DOHH2 (cell line): Measurements from ENCODE around the gene COTL1.

Source experiments
- H3F3A ChIP-seq: fragments of 200-600 bp; sonication (generic), shearing (Covaris generic); 2 replicates; pipeline ENCODE4 v1.6.0; 2016; ENCODE audit warnings: antibody characterized with exemption, mild to moderate bottlenecking; ENCODE audit not compliant: control insufficient read depth, insufficient read depth
- H3K27ac ChIP-seq: fragments of 200-600 bp; sonication (generic); 2 replicates; pipeline ENCODE4 v1.5.1; 2014; ENCODE audit warnings: low read depth, mild to moderate bottlenecking, low read length, moderate library complexity
- H3K27me3 ChIP-seq: fragments of 200-600 bp; sonication (generic); 2 replicates; pipeline ENCODE4 v1.6.1; 2014; ENCODE audit warnings: mild to moderate bottlenecking, low read length, mixed read lengths; ENCODE audit not compliant: control insufficient read depth
- H3K36me3 ChIP-seq: fragments of 200-600 bp; sonication (generic); 2 replicates; pipeline ENCODE4 v1.6.1; 2014; ENCODE audit warnings: mild to moderate bottlenecking, low read length, moderate library complexity, mixed read lengths; ENCODE audit not compliant: control insufficient read depth
- H3K4me1 ChIP-seq: fragments of 200-600 bp; sonication (generic); 2 replicates; pipeline ENCODE4 v1.6.1; 2014; ENCODE audit warnings: mild to moderate bottlenecking, low read length, mixed read lengths; ENCODE audit not compliant: control insufficient read depth
- H3K4me2 ChIP-seq: fragments of 200-600 bp; sonication (generic); 2 replicates; pipeline ENCODE4 v1.6.0; 2014; ENCODE audit warnings: mild to moderate bottlenecking, low read length, moderate library complexity
- H3K4me3 ChIP-seq: fragments of 200-600 bp; sonication (generic); 2 replicates; pipeline ENCODE4 v1.5.1; 2014; ENCODE audit warnings: mild to moderate bottlenecking, low read length, mixed read lengths
- H3K79me2 ChIP-seq: fragments of 200-600 bp; sonication (generic); 2 replicates; pipeline ENCODE4 v1.6.1; 2014; ENCODE audit warnings: mild to moderate bottlenecking, low read length, mixed read lengths; ENCODE audit not compliant: control insufficient read depth
- H3K9me2 ChIP-seq: fragments of 200-600 bp; sonication (generic); replicated peaks from 2 replicates; pipeline ENCODE4 v1.6.1; 2014; ENCODE audit warnings: mild to moderate bottlenecking, low read length, mixed read lengths; ENCODE audit not compliant: control insufficient read depth
- H3K9me3 ChIP-seq: fragments of 200-600 bp; sonication (generic); 2 replicates; pipeline ENCODE4 v1.6.1; 2014; ENCODE audit warnings: antibody characterized with exemption, low read length, mixed read lengths; ENCODE audit not compliant: control insufficient read depth, insufficient read depth
- H4K20me1 ChIP-seq: fragments of 200-600 bp; sonication (generic); 2 replicates; pipeline ENCODE4 v1.6.0; 2014; ENCODE audit warnings: low read depth, mild to moderate bottlenecking, antibody characterized with exemption, low read length, moderate library complexity; ENCODE audit not compliant: control insufficient read depth, insufficient read depth
- EZH2phosphoT487 ChIP-seq: fragments of 200-600 bp; sonication (generic); IDR thresholded peaks from 2 replicates; pipeline ENCODE4 v1.6.1; 2017; ENCODE audit warnings: borderline replicate concordance, mild to moderate bottlenecking, antibody characterized with exemption, low read length, moderate library complexity, mixed read lengths
- TF ChIP-seq, protein P1 (sequence below): fragments of 200-600 bp; sonication (generic); IDR thresholded peaks from one replicate; pipeline ENCODE4 v1.5.1; 2014; ENCODE audit warnings: antibody characterized with exemption, mild to moderate bottlenecking, low read depth, low read length; ENCODE audit not compliant: poor library complexity, severe bottlenecking

COTL1 gene

DNA sequence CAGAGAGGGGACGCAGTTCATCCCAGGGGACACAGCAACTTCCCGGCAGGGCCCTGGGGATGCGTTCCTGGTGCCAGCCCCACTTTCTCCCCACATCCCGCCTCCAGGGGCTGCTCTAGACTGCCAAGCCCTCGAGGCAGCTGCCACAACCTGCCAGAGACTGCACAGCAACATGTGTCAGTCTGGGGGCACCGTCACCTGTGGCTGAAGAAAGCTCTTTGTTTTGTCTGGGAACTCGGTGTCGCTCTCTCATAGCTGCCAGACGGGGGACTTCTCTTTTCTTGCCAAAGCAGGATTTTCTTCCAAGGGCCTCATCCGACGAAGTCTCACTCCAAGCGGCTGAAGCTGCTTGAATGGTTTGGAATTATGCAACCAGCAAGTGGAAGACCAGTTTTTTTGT lies 43.7 kb downstream of the COTL1 start:
- Histone ChIP-seq H4K20me1 (no peaks in the 10 kb centered on the region), H3K4me1 (no peaks in the 10 kb centered on the region), H3K79me2 (peaks cover 59% of the 10 kb centered on the region), H3K9me3 (peaks cover 16% of the 10 kb centered on the region), H3K36me3 (peaks cover 34% of the 10 kb centered on the region), H3F3A (no peaks in the 10 kb centered on the region), H3K27ac (no peak overlapping the region), H3K27me3 (no peaks in the 10 kb centered on the region), H3K4me3 (no peak overlapping the region), H3K4me2 (no peak overlapping the region), H3K9me2 (no peaks in the 10 kb centered on the region)
- TF ChIP-seq EZH2phosphoT487: no peak

DNA sequence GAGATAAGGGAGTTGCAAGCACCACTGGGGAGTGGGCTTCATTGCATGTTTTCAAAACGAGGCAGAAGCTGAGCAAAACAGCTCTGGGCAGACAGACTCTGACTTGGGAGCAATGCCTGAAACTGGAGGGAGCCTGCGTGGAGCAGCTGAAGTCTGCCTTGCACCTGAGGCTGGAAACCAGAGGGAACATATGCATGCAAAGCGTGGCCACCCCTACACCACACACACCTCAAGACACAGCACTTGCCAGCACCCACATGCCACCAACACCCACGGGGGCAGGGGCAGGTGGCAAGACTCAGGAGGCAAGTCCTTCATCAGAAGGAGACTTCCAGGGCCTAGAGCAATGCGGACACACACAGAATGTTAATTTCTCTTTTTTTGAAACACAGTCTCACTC lies 45.8 kb downstream of the COTL1 start:
- Histone ChIP-seq H3K36me3 (peaks cover 38% of the 10 kb centered on the region), H3K79me2 (peaks cover 50% of the 10 kb centered on the region), H3K4me1 (no peaks in the 10 kb centered on the region), H3K9me2 (no peaks in the 10 kb centered on the region), H3K4me2 (no peak overlapping the region), H3K27me3 (no peaks in the 10 kb centered on the region), H3K9me3 (peaks cover 16% of the 10 kb centered on the region), H3K4me3 (no peak overlapping the region), H4K20me1 (no peaks in the 10 kb centered on the region), H3K27ac (no peak overlapping the region), H3F3A (no peaks in the 10 kb centered on the region)
- TF ChIP-seq EZH2phosphoT487: no peak
- TF ChIP-seq, protein P1, sequence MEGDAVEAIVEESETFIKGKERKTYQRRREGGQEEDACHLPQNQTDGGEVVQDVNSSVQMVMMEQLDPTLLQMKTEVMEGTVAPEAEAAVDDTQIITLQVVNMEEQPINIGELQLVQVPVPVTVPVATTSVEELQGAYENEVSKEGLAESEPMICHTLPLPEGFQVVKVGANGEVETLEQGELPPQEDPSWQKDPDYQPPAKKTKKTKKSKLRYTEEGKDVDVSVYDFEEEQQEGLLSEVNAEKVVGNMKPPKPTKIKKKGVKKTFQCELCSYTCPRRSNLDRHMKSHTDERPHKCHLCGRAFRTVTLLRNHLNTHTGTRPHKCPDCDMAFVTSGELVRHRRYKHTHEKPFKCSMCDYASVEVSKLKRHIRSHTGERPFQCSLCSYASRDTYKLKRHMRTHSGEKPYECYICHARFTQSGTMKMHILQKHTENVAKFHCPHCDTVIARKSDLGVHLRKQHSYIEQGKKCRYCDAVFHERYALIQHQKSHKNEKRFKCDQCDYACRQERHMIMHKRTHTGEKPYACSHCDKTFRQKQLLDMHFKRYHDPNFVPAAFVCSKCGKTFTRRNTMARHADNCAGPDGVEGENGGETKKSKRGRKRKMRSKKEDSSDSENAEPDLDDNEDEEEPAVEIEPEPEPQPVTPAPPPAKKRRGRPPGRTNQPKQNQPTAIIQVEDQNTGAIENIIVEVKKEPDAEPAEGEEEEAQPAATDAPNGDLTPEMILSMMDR: no peak

DNA sequence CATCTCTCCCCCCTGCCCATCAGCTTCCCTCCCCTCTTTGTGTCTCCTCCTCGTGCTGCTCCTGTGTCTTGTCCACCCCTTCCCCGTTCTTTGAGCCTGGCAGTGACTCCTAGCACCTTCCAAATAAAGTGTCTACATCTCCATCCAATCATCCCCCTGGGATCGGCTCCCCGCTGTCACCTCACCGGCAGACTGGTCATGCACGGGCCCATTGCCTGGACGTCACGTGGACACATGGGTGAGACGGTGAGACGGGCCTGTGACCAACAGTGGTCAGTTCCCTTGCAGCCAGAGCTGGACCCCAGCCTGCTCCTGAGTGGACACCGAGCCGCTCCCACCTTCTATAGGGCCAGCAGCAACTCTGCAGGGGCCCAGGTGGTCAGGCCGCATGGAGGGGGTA lies 46.4 kb downstream of the COTL1 start:
- no peaks in the 10 kb centered on the region for H3K9me2 ChIP-seq
- no peak overlapping the region for H3K27ac ChIP-seq
- peaks cover 44% of the 10 kb centered on the region for H3K36me3 ChIP-seq
- H3K4me3 ChIP-seq: no peak overlapping the region
- H3F3A ChIP-seq: no peaks in the 10 kb centered on the region
- H3K27me3 ChIP-seq: no peaks in the 10 kb centered on the region
- peaks cover 16% of the 10 kb centered on the region for H3K9me3 ChIP-seq
- H3K4me1 ChIP-seq: no peaks in the 10 kb centered on the region
- peaks cover 45% of the 10 kb centered on the region for H3K79me2 ChIP-seq
- no peaks in the 10 kb centered on the region for H4K20me1 ChIP-seq
- TF ChIP-seq EZH2phosphoT487: no peak
- TF ChIP-seq, protein P1: no peak
- no peak overlapping the region for H3K4me2 ChIP-seq

DNA sequence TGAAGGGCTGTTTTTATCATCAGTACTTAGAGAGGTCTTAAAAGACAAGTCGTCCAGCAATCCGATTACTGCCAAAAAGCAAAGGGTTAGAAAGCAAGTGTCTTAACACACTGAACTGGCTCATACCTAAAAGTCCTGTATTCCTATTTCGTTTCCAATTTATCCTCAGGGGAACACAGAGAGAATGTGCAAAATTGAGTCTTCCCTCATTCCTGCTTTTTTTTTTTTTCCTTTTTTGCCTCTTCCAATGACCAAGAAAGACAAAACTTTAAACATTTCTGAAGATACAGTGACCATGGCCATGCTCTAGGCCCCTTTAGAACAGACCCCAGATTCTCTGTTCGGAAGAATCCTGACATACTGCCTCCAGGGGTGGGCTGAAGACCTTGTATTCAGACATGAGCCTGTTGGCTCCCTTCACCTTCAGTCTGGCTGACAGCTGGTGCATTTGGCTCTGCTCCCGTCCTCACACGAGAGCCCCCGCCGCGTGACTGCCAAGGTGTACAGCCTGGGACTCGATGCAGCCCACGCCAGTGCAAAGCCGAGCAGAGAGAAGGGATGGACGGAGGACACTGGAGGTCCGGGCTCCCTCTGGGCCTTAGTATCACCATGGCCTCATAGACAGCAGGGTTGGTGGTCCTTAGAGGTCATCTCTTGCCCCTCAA lies 47.0 kb downstream of the COTL1 start:
- TF ChIP-seq EZH2phosphoT487: no peak
- TF ChIP-seq, protein P1: no peak
- Histone ChIP-seq H3K27ac (no peak overlapping the region), H3K4me3 (no peak overlapping the region)

More for the DNA sequence above, 47.0 kb downstream of the COTL1 start:
- peaks cover 51% of the 10 kb centered on the region for H3K36me3 ChIP-seq
- H3F3A ChIP-seq: no peaks in the 10 kb centered on the region
- no peaks in the 10 kb centered on the region for H3K9me2 ChIP-seq
- H3K27me3 ChIP-seq: no peaks in the 10 kb centered on the region
- H3K4me1 ChIP-seq: no peaks in the 10 kb centered on the region
- H4K20me1 ChIP-seq: no peaks in the 10 kb centered on the region
- no peak overlapping the region for H3K4me2 ChIP-seq
- peaks cover 41% of the 10 kb centered on the region for H3K79me2 ChIP-seq
- H3K9me3 ChIP-seq: peaks cover 16% of the 10 kb centered on the region
